ENCODE measurements around the gene GPR152.
"Not testable (repeated sequence)": the region's sequence is repeated elsewhere in the genome, so short reads cannot be mapped to it uniquely, and the experiment has no call there.

Gene GPR152

GRCh38 chr11:67411785-67412152 is 40.8 kb downstream of the GPR152 start:
- no peaks in the 10 kb centered on the region for H3K9me3 ChIP-seq (ENCODE audit: control insufficient read depth, insufficient read depth, low read length)
- H3K4me1 ChIP-seq (ENCODE audit: insufficient read depth, low read length): peaks cover 8% of the 10 kb centered on the region; the same call in 1 of the 2 replicates
- no peaks in the 10 kb centered on the region for H3K36me3 ChIP-seq (ENCODE audit: insufficient read depth, low read length)
- no peak overlapping the region for H3K9ac ChIP-seq (ENCODE audit: low read depth, low read length)

DNA sequence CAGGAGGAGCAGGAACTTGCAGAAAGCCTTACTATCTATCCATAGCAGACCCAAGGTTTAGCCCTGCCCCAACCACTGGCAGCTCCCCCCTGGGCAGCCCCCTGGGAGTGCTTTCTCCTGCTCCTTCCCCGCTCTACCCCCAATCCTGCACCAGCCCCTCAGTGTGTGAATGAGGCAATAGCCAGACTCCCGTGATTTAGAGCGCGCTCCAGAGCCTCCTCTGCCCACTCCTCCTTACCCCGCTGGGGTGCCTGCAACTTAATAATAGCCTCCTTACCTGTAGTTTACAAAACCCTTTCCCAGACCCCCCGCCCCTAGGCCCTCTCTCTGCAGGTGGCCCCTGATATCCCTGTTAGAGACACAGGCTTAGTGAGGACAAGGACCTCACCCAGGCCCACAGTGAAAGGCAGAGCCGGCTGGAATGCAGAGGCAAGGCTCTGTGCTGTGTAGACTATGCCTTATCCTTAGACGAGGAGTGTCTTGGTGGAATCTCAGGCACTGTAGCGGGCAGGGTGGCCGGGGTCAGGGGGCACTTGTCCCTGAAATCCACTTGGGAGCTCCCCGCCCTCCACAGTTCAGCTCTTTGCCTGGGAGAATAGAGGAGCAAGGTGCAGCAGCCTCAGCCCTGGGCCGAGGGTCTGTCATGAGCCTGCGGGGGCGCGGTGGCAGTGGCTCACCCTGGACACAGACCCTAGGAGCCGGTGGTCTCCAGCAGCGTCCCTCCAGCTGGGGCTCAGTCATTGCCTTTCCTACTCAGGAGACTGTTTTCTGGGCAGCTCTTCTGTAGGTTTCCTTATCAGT is 41.3 kb downstream of the GPR152 start:
- no peaks in the 10 kb centered on the region for H3K36me3 ChIP-seq (ENCODE audit: insufficient read depth, low read length)
- no peak overlapping the region for H3K9ac ChIP-seq (ENCODE audit: low read depth, low read length)
- H3K9me3 ChIP-seq (ENCODE audit: control insufficient read depth, insufficient read depth, low read length): no peaks in the 10 kb centered on the region
- peaks cover 6% of the 10 kb centered on the region; the same call in 1 of the 2 replicates for H3K4me1 ChIP-seq (ENCODE audit: insufficient read depth, low read length)

DNA sequence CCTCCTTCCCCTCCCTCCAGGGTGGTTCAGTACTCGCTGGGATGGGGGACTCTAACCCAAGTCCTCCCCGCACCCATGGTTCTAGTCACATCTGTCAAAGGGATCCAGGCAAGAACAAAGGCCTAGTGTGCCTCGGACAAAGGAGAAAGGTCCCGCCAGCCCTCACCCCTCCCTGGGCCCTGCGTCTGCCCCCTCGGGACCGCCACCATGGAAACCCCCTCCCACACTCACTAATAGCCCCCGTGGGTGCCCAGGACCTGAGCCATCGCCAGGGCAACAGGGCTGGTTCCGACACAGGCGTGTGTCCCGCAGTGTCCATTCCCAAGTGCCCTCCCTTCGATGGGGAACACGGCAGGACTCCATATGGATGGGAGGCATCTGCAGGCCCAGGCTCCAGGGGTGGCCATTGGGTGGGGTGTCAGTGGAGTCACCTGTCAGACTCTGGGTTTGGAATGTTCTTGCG is 42.1 kb downstream of the GPR152 start:
- H3K9ac ChIP-seq (ENCODE audit: low read depth, low read length): no peak overlapping the region
- peaks cover 3% of the 10 kb centered on the region; the same call in 1 of the 2 replicates for H3K4me1 ChIP-seq (ENCODE audit: insufficient read depth, low read length)
- no peaks in the 10 kb centered on the region for H3K9me3 ChIP-seq (ENCODE audit: control insufficient read depth, insufficient read depth, low read length)
- no peaks in the 10 kb centered on the region for H3K36me3 ChIP-seq (ENCODE audit: insufficient read depth, low read length)

- Histone ChIP-seq H3K4me1 (ENCODE audit: insufficient read depth, low read length) (peaks cover 3% of the 10 kb centered on the region; the same call in 1 of the 2 replicates), H3K9me3 (ENCODE audit: control insufficient read depth, insufficient read depth, low read length) (no peaks in the 10 kb centered on the region), H3K36me3 (ENCODE audit: insufficient read depth, low read length) (no peaks in the 10 kb centered on the region), H3K9ac (ENCODE audit: low read depth, low read length) (no peak overlapping the region)
Observed at GRCh38 chr11:67409781-67410368, 42.7 kb downstream of the GPR152 start.

- H3K9ac ChIP-seq (ENCODE audit: low read depth, low read length): no peak overlapping the region
- H3K36me3 ChIP-seq (ENCODE audit: insufficient read depth, low read length): no peaks in the 10 kb centered on the region
- peaks cover 3% of the 10 kb centered on the region; the same call in 1 of the 2 replicates for H3K4me1 ChIP-seq (ENCODE audit: insufficient read depth, low read length)
- no peaks in the 10 kb centered on the region for H3K9me3 ChIP-seq (ENCODE audit: control insufficient read depth, insufficient read depth, low read length)
Observed at GRCh38 chr11:67409261-67409666, 43.3 kb downstream of the GPR152 start.

DNA sequence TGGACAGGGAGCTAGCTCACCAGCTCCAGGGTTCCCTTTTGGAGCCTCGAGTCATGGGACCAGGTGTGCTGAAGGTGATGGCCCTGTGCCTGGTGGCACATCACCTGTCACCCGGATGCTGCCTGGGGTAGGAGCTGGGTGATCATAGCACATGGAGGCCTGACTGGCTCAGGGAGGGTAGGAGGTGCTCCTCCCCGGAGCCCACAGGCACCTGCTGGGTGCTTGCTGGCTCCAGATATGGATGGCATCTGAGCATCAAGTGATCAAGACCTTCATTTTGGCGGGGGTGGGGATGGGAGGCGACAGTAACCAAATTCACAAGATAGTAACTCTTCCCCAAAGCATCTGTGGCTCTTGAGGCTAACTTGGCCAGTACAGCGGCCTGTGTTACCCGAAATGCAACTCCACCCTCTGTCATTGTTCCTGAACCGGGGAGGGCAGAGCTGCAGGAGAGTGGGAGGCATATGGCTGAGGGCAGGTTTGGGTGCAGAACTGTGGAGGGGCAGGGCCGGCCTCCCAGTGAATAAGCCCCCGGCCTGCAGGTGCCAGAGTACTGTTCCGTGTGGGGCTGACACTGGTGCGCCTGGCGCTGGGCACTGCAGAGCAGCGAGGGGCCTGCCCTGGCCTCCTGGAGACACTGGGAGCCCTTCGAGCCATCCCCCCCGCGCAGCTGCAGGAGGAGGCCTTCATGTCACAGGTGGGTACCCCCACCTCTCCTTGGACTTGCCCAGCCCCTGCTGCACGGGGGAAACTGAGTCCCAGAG is 43.9 kb downstream of the GPR152 start:
- Histone ChIP-seq H3K4me1 (ENCODE audit: insufficient read depth, low read length) (peaks cover 4% of the 10 kb centered on the region; the same call in 1 of the 2 replicates), H3K9ac (ENCODE audit: low read depth, low read length) (no peak overlapping the region), H3K36me3 (ENCODE audit: insufficient read depth, low read length) (no peaks in the 10 kb centered on the region), H3K9me3 (ENCODE audit: control insufficient read depth, insufficient read depth, low read length) (no peaks in the 10 kb centered on the region)

DNA sequence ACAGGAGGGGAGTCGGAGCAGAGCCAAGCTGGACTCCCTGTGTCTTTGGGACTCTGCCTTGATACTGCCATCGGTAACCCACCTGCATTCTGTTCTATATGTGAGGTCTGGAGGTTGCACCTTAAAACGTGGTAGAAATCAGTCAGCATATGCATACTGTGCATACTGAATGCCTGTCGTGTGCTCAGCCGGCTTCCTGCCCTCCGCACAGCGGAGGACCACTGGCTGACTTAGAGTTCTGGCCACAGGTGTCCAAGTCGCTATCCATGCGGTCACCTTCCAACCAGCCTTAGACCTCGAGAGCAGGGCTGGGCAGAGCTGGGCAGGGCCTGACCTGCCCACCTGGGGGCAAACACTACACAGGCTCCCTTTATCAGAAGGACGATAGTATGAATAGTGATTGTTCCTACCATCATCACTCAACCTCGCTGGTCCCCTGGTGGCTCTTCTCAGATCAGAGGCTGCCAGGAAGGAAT is 44.8 kb downstream of the GPR152 start:
- H3K9me3 ChIP-seq (ENCODE audit: control insufficient read depth, insufficient read depth, low read length): no peaks in the 10 kb centered on the region
- no peak overlapping the region for H3K9ac ChIP-seq (ENCODE audit: low read depth, low read length)
- H3K4me1 ChIP-seq (ENCODE audit: insufficient read depth, low read length): peaks cover 11% of the 10 kb centered on the region; the same call in 1 of the 2 replicates
- no peaks in the 10 kb centered on the region for H3K36me3 ChIP-seq (ENCODE audit: insufficient read depth, low read length)

DNA sequence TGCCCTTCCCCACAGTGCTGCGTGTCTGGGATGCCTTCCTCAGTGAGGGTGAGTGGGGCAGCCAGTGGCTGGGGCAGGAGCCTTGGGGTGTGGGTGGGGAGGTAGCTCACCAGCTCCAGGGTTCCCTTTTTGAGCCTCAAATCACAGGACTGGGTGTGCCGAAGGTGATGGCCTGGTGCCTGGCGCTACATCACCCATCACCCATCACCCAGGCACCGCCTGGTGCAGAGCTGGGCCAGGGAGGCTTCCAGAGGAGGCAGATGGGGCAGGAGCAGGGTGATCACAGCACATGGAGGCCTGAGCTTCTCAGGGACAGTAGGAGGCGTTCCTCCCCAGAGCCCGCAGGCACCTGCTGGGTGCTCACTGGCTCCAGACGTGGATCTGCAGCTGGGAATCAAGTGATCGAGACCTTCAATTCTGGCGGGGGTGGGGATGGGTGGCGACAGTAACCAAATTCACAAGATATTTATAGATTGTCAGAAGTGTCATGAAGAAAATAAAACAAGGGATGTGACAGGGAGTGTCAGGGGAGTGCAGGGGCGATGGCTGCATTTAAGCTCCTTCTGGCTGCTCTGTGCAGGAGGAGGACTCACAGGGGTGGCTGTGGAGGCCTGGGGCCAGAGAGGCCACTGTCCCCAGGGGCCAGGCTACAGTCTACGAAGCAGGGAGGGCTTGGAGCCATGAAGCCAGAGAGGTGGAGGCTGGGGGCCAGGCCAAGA is 45.4 kb downstream of the GPR152 start:
- Histone ChIP-seq H3K4me1 (ENCODE audit: insufficient read depth, low read length) (peaks cover 13% of the 10 kb centered on the region; the same call in 1 of the 2 replicates), H3K9me3 (ENCODE audit: control insufficient read depth, insufficient read depth, low read length) (no peaks in the 10 kb centered on the region), H3K36me3 (ENCODE audit: insufficient read depth, low read length) (no peaks in the 10 kb centered on the region)

DNA sequence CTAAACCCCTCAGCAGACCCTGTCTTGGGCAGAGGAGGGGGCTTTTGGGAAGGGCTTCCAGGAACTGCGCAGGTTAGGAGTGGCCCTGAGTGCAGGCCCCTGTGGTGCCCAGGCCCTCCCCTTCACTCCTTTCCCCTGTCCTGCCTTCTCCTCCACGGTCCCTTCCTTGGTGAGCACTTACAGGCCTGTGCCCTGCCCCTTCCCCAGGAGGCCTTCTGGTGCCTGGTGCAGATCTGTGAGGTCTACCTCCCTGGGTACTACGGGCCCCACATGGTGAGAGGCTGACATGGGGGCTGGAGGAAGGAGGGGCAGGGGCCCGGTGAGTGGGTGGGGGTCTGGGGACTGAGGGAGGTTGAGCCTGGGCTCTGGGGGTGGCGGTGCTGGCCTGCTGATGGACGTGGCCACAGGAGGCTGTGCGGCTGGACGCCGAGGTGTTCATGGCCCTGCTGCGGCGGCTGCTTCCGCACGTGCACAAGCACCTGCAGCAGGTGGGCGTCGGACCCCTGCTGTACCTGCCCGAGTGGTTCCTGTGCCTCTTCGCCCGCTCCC is 46.0 kb downstream of the GPR152 start:
- Histone ChIP-seq H3K4me1 (ENCODE audit: insufficient read depth, low read length) (peaks cover 16% of the 10 kb centered on the region; the same call in 1 of the 2 replicates), H3K36me3 (ENCODE audit: insufficient read depth, low read length) (no peaks in the 10 kb centered on the region), H3K9me3 (ENCODE audit: control insufficient read depth, insufficient read depth, low read length) (no peaks in the 10 kb centered on the region), H3K9ac (ENCODE audit: low read depth, low read length) (no peak overlapping the region)

More for the DNA sequence above, 45.4 kb downstream of the GPR152 start:
- no peak overlapping the region for H3K9ac ChIP-seq (ENCODE audit: low read depth, low read length)

- Histone ChIP-seq H3K9me3 (ENCODE audit: control insufficient read depth, insufficient read depth, low read length) (no peaks in the 10 kb centered on the region), H3K36me3 (ENCODE audit: insufficient read depth, low read length) (no peaks in the 10 kb centered on the region), H3K4me1 (ENCODE audit: insufficient read depth, low read length) (peaks cover 16% of the 10 kb centered on the region; the same call in 1 of the 2 replicates), H3K9ac (ENCODE audit: low read depth, low read length) (no peak overlapping the region)
Observed at GRCh38 chr11:67405688-67406339, 46.7 kb downstream of the GPR152 start.

DNA sequence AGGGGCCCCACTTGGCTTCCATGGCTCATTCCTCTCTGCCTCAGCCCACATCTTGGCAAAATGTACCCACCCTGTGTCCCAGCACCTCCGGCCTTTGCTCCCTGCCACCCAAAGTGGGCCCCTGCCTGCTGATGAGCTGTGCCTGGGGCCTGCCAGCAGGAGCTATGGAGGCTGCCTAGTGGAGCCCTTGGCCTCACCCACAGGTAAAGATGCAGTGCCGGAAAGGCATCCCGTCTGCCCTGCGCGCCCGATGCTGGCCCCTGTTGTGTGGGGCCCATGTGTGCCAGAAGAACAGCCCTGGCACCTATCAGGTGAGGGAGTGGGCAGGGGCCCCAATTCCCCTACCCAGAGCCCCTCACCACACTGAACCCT is 47.3 kb downstream of the GPR152 start:
- no peaks in the 10 kb centered on the region for H3K36me3 ChIP-seq (ENCODE audit: insufficient read depth, low read length)
- H3K4me1 ChIP-seq (ENCODE audit: insufficient read depth, low read length): peaks cover 16% of the 10 kb centered on the region; the same call in 1 of the 2 replicates
- no peak overlapping the region for H3K9ac ChIP-seq (ENCODE audit: low read depth, low read length)
- no peaks in the 10 kb centered on the region for H3K9me3 ChIP-seq (ENCODE audit: control insufficient read depth, insufficient read depth, low read length)

GRCh38 chr11:67404515-67405195 is 47.9 kb downstream of the GPR152 start:
- Histone ChIP-seq H3K4me1 (ENCODE audit: insufficient read depth, low read length) (peaks cover 13% of the 10 kb centered on the region; the same call in 1 of the 2 replicates), H3K9ac (ENCODE audit: low read depth, low read length) (no peak overlapping the region), H3K9me3 (ENCODE audit: control insufficient read depth, insufficient read depth, low read length) (no peaks in the 10 kb centered on the region), H3K36me3 (ENCODE audit: insufficient read depth, low read length) (0 out of 2 replicates have a peak, but pooled peaks cover under 1% of the 10 kb centered on the region)

DNA sequence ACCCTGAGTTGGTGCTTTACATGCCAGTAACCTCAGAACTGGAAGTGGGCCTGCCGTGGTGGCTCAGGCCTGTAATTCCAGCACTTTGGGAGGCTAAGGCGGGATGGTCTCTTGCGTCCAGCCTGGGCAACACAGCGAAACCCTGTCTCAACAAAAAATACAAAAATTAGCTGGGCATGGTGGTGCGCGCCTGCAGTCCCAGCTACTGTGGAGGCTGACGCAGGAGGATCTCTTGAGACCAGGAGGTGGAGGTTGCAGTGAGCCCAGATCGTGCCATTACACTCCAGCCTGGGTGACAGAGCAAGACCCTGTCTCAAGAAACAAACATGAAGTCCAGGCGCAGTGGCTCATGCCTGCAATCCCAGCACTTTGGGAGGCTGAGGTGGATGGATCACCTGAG is 49.4 kb downstream of the GPR152 start:
- not testable (repeated sequence) for H3K9ac ChIP-seq (ENCODE audit: low read depth, low read length); H3K36me3 ChIP-seq (ENCODE audit: insufficient read depth, low read length); H3K9me3 ChIP-seq (ENCODE audit: control insufficient read depth, insufficient read depth, low read length)
- H3K4me1 ChIP-seq (ENCODE audit: insufficient read depth, low read length): peaks cover 13% of the 10 kb centered on the region; the same call in 1 of the 2 replicates

All from ES-I3 (cell line).